ENCODE measurements around the gene HUWE1.
"Not testable (repeated sequence)": the region's sequence is repeated elsewhere in the genome, so short reads cannot be mapped to it uniquely, and the experiment has no call there.

The HUWE1 gene

DNA sequence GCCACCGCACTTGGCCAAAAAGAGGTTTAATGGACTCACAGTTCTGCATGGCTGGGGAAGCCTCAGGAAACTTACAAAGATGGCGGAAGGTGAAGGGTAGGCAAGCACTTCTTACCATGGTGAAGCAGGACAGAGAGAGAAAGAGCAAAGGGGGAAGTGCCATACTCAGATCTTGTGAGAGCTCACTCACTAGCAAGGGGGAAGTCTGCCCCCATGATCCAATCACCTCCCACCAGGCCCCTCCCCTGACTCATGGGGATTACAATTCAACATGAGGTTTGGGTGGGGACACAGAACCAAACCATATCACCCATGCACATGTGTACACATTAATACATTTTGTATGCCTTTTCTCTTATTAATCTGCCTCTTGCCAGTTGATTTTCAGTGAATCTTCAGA, 175.2 kb downstream of the HUWE1 start:
- DNase-seq (ENCODE audit: low read depth in 2 of 2): no peak

DNA sequence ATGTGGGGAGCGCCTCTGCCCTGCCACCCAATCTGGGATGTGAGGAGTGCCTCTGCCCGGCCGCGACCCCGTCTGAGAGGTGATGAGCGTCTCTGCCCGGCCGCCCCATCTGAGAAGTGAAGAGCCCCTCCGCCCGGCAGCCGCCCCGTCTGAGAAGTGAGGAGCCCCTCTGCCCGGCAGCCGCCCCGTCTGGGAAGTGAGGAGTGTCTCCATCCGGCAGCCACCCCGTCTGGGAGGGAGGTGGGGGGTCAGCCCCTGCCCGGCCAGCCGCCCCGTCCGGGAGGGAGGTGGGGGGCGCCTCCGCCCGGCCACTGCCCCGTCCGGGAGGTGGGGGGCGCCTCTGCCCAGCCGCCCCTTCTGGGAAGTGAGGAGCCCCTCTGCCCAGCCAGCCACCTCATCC, 182.5 kb downstream of the HUWE1 start:
- DNase-seq (ENCODE audit: low read depth in 2 of 2): not testable (repeated sequence)

DNA sequence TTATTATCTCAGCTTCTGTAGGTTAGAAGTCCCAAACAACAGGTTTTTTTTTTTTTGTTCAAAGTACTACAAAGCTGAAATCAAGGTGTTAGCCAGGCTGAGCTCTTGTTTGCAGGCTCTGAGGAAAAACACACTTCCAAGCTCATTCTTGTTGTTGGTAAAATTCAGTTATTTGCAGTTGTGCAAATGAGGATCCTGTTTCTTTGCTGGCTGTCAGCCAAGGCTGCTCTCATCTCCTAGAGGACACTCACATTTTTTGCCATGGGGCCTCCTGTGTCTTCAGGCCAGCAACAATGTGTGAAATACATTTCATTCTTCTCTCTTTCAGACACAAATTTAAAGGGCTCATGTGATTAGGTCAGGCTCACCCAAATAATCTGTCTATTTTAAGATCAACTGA, 192.1 kb downstream of the HUWE1 start:
- DNase-seq (ENCODE audit: low read depth in 2 of 2): no peak

DNA sequence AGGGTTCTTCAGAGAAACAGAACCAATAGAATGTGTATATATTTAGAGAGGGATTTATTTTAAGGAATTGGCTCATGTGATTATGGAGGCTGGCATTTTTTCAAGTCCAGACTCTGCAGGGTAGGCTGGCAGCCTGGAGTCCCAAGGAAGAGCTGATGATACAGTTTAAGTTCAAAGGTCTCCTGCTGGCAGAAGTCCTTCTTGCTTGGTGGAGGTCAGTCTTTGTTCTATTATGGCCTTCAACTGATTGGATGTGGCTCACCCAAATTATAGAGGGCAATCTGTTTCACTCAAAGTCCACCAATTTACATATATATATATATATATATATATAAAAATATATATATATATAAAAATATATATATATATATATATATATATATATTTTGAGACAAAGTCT, 200.2 kb downstream of the HUWE1 start:
- DNase-seq (ENCODE audit: low read depth in 2 of 2): no peak

- no peak for DNase-seq (ENCODE audit: low read depth in 2 of 2)
Measured at GRCh38 chrX:53483838-53484405, 202.6 kb downstream of the HUWE1 start.

DNA sequence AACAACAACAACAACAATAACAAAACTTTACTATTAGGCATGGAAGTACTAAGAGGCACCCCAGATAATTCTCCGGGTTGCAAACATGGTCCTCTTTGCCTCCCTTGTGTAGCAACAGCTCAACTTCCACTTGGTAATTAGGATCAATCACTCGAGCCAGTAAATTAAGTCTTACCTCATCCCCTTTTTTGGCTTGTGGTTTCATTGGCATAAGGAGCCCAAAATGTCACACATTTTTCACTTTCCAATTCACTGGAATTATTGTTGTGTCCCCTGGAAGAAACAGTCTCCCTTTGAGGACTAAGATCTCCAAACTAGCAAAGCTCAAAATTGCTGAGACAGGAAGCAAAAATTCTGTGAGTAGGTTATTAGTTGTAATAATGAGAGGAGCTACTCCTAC, 203.1 kb downstream of the HUWE1 start:
- no peak for DNase-seq (ENCODE audit: low read depth in 2 of 2)
